Spleen (tissue), 7 donors: ENCODE data around the gene RAD51.

Experiments
- CTCF ChIP-seq, 11 experiments: fragments of 200-600 bp in 7 of 11; fragments of 450-650 bp in 4 of 11; sonication (generic) in 4 of 11; IDR thresholded peaks in 8 of 11; conservative IDR thresholded peaks in 3 of 11; 1 replicate in 7 of 11; 2 replicates in 4 of 11; pipeline versions ENCODE4 v1.4.0 to v1.8.0; 2016 to 2021; ENCODE audit warnings: antibody characterized with exemption in 11 of 11, inconsistent platforms in 4 of 11, mild to moderate bottlenecking in 1 of 11
- POLR2A ChIP-seq, 3 donors: fragments of 450-650 bp; IDR thresholded peaks; one replicate each; pipeline ENCODE4 v1.5.1; 2017; ENCODE audit warnings: antibody characterized with exemption in 3 of 3, mild to moderate bottlenecking in 1 of 3
- POLR2AphosphoS5 ChIP-seq, 3 donors: sonication (generic); formaldehyde crosslinking; IDR thresholded peaks; one replicate each; pipeline ENCODE4 v1.5.1; 2017; ENCODE audit warnings: antibody characterized with exemption in 3 of 3
- donor health status: DM: no; HTN: no; CAD: no; lungs with moderate emphysema.
- donor health status: DM: no; HTN: no; CAD: no.
- donor health status: DM: no; HTN: no; CAD: no.

GRCh38 chr15:40768521-40769273 lies 73.7 kb downstream of the RAD51 start:
- TF ChIP-seq CTCF (IDR thresholded peaks at IDR 0.05 in 8 of 11, conservative IDR thresholded peaks at IDR 0.05 in 3 of 11): no peak
- no peak for TF ChIP-seq POLR2A (IDR thresholded peaks at IDR 0.05)
- TF ChIP-seq POLR2AphosphoS5 (IDR thresholded peaks at IDR 0.05): no peak
